Measurements from ENCODE around the gene RNASE11. TPM values are rescaled to one million over a fixed set of nuclear protein-coding genes. Genes with fewer than 3 reads are reported as not detected.
"Not testable (repeated sequence)": the region's sequence is repeated elsewhere in the genome, so short reads cannot be mapped to it uniquely, and the experiment has no call there.

RNASE11 gene
- total RNA-seq, 1 experiment from 2014 or later: 0.17 TPM

GRCh38 chr14:20614038-20614840 is 26.4 kb upstream of the RNASE11 start:
- DNase-seq (ENCODE audit: low read depth): peak; percentile 69

- DNase-seq (ENCODE audit: low read depth): peak; percentile 99
Measured at GRCh38 chr14:20613094-20614037, 25.6 kb upstream of the RNASE11 start.

GRCh38 chr14:20612403-20612802 is 24.6 kb upstream of the RNASE11 start:
- DNase-seq (ENCODE audit: low read depth): no peak

GRCh38 chr14:20611277-20611676 is 23.5 kb upstream of the RNASE11 start:
- DNase-seq (ENCODE audit: low read depth): no peak

GRCh38 chr14:20610002-20610765 is 22.4 kb upstream of the RNASE11 start:
- peak; percentile 90 for DNase-seq (ENCODE audit: low read depth)

GRCh38 chr14:20609215-20610001 is 21.6 kb upstream of the RNASE11 start:
- peak; percentile 87 for DNase-seq (ENCODE audit: low read depth)

- DNase-seq (ENCODE audit: low read depth): no peak
Measured at GRCh38 chr14:20608383-20609110, 20.7 kb upstream of the RNASE11 start.

GRCh38 chr14:20607617-20608016 is 19.8 kb upstream of the RNASE11 start:
- no peak for DNase-seq (ENCODE audit: low read depth)

GRCh38 chr14:20606902-20607242 is 19.1 kb upstream of the RNASE11 start:
- no peak for DNase-seq (ENCODE audit: low read depth)

- peak; percentile 64 for DNase-seq (ENCODE audit: low read depth)
Measured at GRCh38 chr14:20606190-20606901, 18.5 kb upstream of the RNASE11 start.

GRCh38 chr14:20603813-20604690 is 16.3 kb upstream of the RNASE11 start:
- DNase-seq (ENCODE audit: low read depth): no peak

GRCh38 chr14:20602583-20602982 is 14.8 kb upstream of the RNASE11 start:
- no peak for DNase-seq (ENCODE audit: low read depth)

GRCh38 chr14:20601522-20601921 is 13.7 kb upstream of the RNASE11 start:
- no peak for DNase-seq (ENCODE audit: low read depth)

- no peak for DNase-seq (ENCODE audit: low read depth)
Measured at GRCh38 chr14:20597108-20597507, 9.3 kb upstream of the RNASE11 start.

GRCh38 chr14:20595726-20596125 is 7.9 kb upstream of the RNASE11 start:
- not testable (repeated sequence) for DNase-seq (ENCODE audit: low read depth)

GRCh38 chr14:20592574-20592973 is 4.8 kb upstream of the RNASE11 start:
- DNase-seq (ENCODE audit: low read depth): no peak

- no peak for DNase-seq (ENCODE audit: low read depth)
Measured at GRCh38 chr14:20591235-20591634, 3.4 kb upstream of the RNASE11 start, which contains the start of gene RNASE12. RNASE12 (minus strand) TSS chr14:20591376; CDS start chr14:20590723, 653 bp downstream.

GRCh38 chr14:20583908-20584307 is 3.9 kb downstream of the RNASE11 start:
- no peak for DNase-seq (ENCODE audit: low read depth)

- DNase-seq (ENCODE audit: low read depth): no peak
Measured at GRCh38 chr14:20583142-20583541, 4.7 kb downstream of the RNASE11 start.
